SK-N-SH (cell line): ENCODE results near the gene PLEKHG2. TPM values are rescaled to one million over a fixed set of nuclear protein-coding genes. Genes with fewer than 3 reads are reported as not detected.
A peak's percentile ranks its signal among the peaks of the same experiment; 100 is the strongest.

Experiments used
- CTCF ChIA-PET: fragments of 300-600, 350-600 bp; formaldehyde crosslinking; extraction: SDS; loops from one replicate; lab custom pipeline; 2021; lab: Yijun Ruan, JAX
- POLR2A ChIA-PET: fragments of 350-600 bp; sonication (Branson Sonifier 250); formaldehyde crosslinking; extraction: SDS; loops from one replicate; lab custom pipeline; 2020; ENCODE audit warnings: antibody characterized with exemption, inconsistent platforms; lab: Yijun Ruan, JAX
- DNase-seq: peaks from one replicate; pipeline ENCODE4 v3.0.0; 2012
- H2AFZ ChIP-seq: fragments of 200-600 bp; sonication (generic); 2 replicates; pipeline ENCODE4 v1.8.1; 2016; ENCODE audit warnings: antibody characterized with exemption, mild to moderate bottlenecking, low read depth
- H3F3A ChIP-seq: fragments of 200-600 bp; sonication (generic); replicated peaks from 2 replicates; pipeline ENCODE3; 2016; ENCODE audit warnings: antibody characterized with exemption, mild to moderate bottlenecking; ENCODE audit not compliant: insufficient read depth
- H3K27ac ChIP-seq, 2 experiments: fragments of 200-500 bp in 1 of 2; fragments of 200-600 bp in 1 of 2; sonication (Bioruptor generic) in 1 of 2; sonication (generic), shearing (Covaris generic) in 1 of 2; 2 replicates each; pipeline versions ENCODE4 v1.5.1 to v1.6.1; 2014 to 2016; ENCODE audit warnings: low read depth in 2 of 2, inconsistent platforms in 1 of 2, low read length in 1 of 2, mild to moderate bottlenecking in 1 of 2, mixed read lengths in 1 of 2
- H3K27me3 ChIP-seq: fragments of 200-600 bp; sonication (generic), shearing (Covaris generic); 2 replicates; pipeline ENCODE4 v1.6.1; 2016; ENCODE audit warnings: mixed run types; ENCODE audit not compliant: insufficient read depth
- H3K36me3 ChIP-seq, 2 experiments: fragments of 200-500 bp in 1 of 2; fragments of 200-600 bp in 1 of 2; sonication (Bioruptor generic) in 1 of 2; sonication (generic) in 1 of 2; replicated peaks in 1 of 2; 2 replicates each; pipeline versions ENCODE3 to v1.5.1; 2014 to 2016; ENCODE audit warnings: low read length in 1 of 2, mild to moderate bottlenecking in 1 of 2; ENCODE audit not compliant: insufficient read depth in 2 of 2, control insufficient read depth in 1 of 2
- H3K4me1 ChIP-seq, 2 experiments: fragments of 200-500 bp in 1 of 2; fragments of 200-600 bp in 1 of 2; sonication (Bioruptor generic) in 1 of 2; sonication (generic), shearing (Covaris generic) in 1 of 2; 2 replicates each; pipeline versions ENCODE4 v1.5.1 to v1.6.1; 2014 to 2016; ENCODE audit warnings: low read depth in 1 of 2, low read length in 1 of 2, mixed run types in 1 of 2; ENCODE audit not compliant: insufficient read depth in 2 of 2, control insufficient read depth in 1 of 2
- H3K4me2 ChIP-seq: fragments of 200-600 bp; sonication (generic), shearing (Covaris generic); 2 replicates; pipeline ENCODE4 v1.6.1; 2017; ENCODE audit warnings: mixed run types
- H3K4me3 ChIP-seq, 2 experiments: fragments of 200-500 bp in 1 of 2; fragments of 200-600 bp in 1 of 2; sonication (Bioruptor generic) in 1 of 2; sonication (generic), shearing (Covaris generic) in 1 of 2; 2 replicates each; pipeline versions ENCODE4 v1.5.1 to v1.8.1; 2014 to 2016; ENCODE audit warnings: low read depth in 2 of 2, inconsistent platforms in 1 of 2, low read length in 1 of 2, mild to moderate bottlenecking in 1 of 2, mixed read lengths in 1 of 2, moderate library complexity in 1 of 2
- H3K79me2 ChIP-seq: fragments of 200-600 bp; sonication (generic); 2 replicates; pipeline ENCODE4 v1.8.1; 2017; ENCODE audit warnings: mild to moderate bottlenecking; ENCODE audit not compliant: insufficient read depth
- H3K9ac ChIP-seq: fragments of 200-600 bp; sonication (generic); 2 replicates; pipeline ENCODE4 v1.6.1; 2017; ENCODE audit warnings: mixed run types
- H3K9me2 ChIP-seq: fragments of 200-600 bp; sonication (generic); 2 replicates; pipeline ENCODE4 v1.6.1; 2017; ENCODE audit warnings: mixed run types
- H3K9me3 ChIP-seq: fragments of 200-600 bp; sonication (generic); 2 replicates; pipeline ENCODE4 v1.6.1; 2017; ENCODE audit warnings: mixed run types, mild to moderate bottlenecking, moderate library complexity
- H4K20me1 ChIP-seq: fragments of 200-600 bp; sonication (generic); 2 replicates; pipeline ENCODE4 v1.6.1; 2017; ENCODE audit warnings: mild to moderate bottlenecking, mixed run types; ENCODE audit not compliant: insufficient read depth
- CHD2 ChIP-seq: fragments of 150-350 bp; IDR thresholded peaks from 2 replicates; pipeline ENCODE4 v1.6.1; 2018; ENCODE audit warnings: low read length; ENCODE audit not compliant: partially characterized antibody
- ELF1 ChIP-seq: IDR thresholded peaks from 2 replicates; pipeline ENCODE4 v1.4.0; 2012
- FOXJ3 ChIP-seq: sonication (generic); formaldehyde crosslinking; IDR thresholded peaks from 2 replicates; pipeline ENCODE4 v1.5.1; 2020; ENCODE audit warnings: mild to moderate bottlenecking, missing genetic modification reagents
- MEF2A ChIP-seq: IDR thresholded peaks from 2 replicates; pipeline ENCODE4 v1.4.0; 2012; ENCODE audit warnings: low read depth, borderline replicate concordance
- POLR2AphosphoS5 ChIP-seq: IDR thresholded peaks from 2 replicates; pipeline ENCODE4 v1.6.1; 2012; ENCODE audit warnings: low read depth, low read length
- RCOR1 ChIP-seq: fragments of 150-350 bp; IDR thresholded peaks from 2 replicates; pipeline ENCODE4 v1.6.1; 2017; ENCODE audit warnings: antibody characterized with exemption, low read length
- RXRA ChIP-seq: IDR thresholded peaks from 2 replicates; pipeline ENCODE4 v1.4.0; 2012; ENCODE audit warnings: low read depth, mild to moderate bottlenecking, borderline replicate concordance
- SMC3 ChIP-seq: IDR thresholded peaks from 2 replicates; pipeline ENCODE4 v1.6.1; 2012; ENCODE audit warnings: low read depth, low read length, improper control_type of control experiment
- YY1 ChIP-seq: IDR thresholded peaks from 2 replicates; pipeline ENCODE4 v1.4.0; 2012; ENCODE audit warnings: low read depth, mild to moderate bottlenecking
- WGBS: methylation state at CpG from one replicate; pipeline ENCODE4 v1.1.6; 2017; ENCODE audit warnings: low lambda C conversion rate; 5-methylcytosine and 5-hydroxymethylcytosine counted together
- polyA plus RNA-seq, 3 experiments: library from polyadenylated mRNA; depleted of rRNA; stranded (reverse); fragments of >200 nt; gene quantifications; 2 replicates each; pipeline ENCODE4 v1.2.3, GENCODE V29; 2012
- TF ChIP-seq, protein P1 (sequence below): IDR thresholded peaks from 2 replicates; pipeline ENCODE4 v1.4.0; 2012; ENCODE audit warnings: low read depth
- TF ChIP-seq, protein P2 (sequence below): IDR thresholded peaks from 2 replicates; pipeline ENCODE4 v1.4.0; 2012; ENCODE audit warnings: low read depth, borderline replicate concordance
- TF ChIP-seq, protein P3 (sequence below): IDR thresholded peaks from 2 replicates; pipeline ENCODE4 v1.6.1; 2012; ENCODE audit warnings: mild to moderate bottlenecking, low read depth, low read length, moderate library complexity
- TF ChIP-seq, protein P4 (sequence below): IDR thresholded peaks from 2 replicates; pipeline ENCODE4 v1.4.0; 2012; ENCODE audit warnings: low read depth, borderline replicate concordance
- TF ChIP-seq, protein P5 (sequence below): fragments of 150-350 bp; IDR thresholded peaks from 2 replicates; pipeline ENCODE4 v1.6.1; 2017; ENCODE audit warnings: antibody characterized with exemption, low read length, low read depth, borderline replicate concordance

The PLEKHG2 gene
- polyA plus RNA-seq, 1 of the 3 experiments (the other 2 are of a cell fraction) = 13.6 TPM

DNA sequence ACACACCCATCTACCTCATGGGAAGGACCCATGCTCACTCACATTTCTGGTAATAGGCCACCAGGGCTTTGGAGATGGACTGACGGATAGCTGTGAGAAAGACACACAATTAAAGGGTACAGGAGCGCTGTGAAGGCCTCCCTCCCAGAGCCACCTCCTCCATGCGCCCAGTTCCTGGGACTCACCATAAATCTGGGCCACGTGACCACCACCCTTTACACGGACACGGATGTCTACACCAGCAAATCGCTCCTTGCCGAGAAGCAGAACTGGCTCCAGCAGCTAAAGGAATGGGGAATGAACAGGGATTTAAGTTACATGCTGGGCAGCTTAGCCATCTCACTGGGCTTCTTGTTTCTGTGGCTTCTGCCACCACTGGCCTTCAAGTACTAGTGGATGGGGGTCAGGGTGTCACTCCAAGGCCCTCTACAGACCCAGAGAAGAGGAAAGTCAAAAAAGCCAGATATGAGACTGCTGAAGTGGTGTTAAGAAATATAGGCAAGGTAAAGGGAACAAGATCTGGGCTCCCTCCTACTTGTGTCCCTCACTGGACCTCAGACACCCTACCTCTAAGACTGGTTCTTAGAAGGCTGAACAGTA lies 21.1 kb downstream of the PLEKHG2 start:
- TF ChIP-seq RXRA (no peak), MEF2A (no peak), RCOR1 (no peak)
- TF ChIP-seq, protein P1, sequence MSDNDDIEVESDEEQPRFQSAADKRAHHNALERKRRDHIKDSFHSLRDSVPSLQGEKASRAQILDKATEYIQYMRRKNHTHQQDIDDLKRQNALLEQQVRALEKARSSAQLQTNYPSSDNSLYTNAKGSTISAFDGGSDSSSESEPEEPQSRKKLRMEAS = no peak
- TF ChIP-seq, protein P2, sequence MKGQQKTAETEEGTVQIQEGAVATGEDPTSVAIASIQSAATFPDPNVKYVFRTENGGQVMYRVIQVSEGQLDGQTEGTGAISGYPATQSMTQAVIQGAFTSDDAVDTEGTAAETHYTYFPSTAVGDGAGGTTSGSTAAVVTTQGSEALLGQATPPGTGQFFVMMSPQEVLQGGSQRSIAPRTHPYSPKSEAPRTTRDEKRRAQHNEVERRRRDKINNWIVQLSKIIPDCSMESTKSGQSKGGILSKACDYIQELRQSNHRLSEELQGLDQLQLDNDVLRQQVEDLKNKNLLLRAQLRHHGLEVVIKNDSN = no peak
- Histone ChIP-seq H3K4me1 (peaks cover 19 to 27% of the 10 kb centered on the region in 2 experiments; a peak in 3 of 4 replicates), H3K9me2 (no peaks in the 10 kb centered on the region), H3K27ac (peak overlapping the region in 1 of 2 experiments; percentile 92; a peak in 2 of 4 replicates), H3K9me3 (no peaks in the 10 kb centered on the region), H4K20me1 (peaks cover 14% of the 10 kb centered on the region), H3K9ac (peak overlapping the region; percentile 99; the same call in 1 of the 2 replicates), H3K4me2 (peak overlapping the region; percentile 99; the same call in 1 of the 2 replicates), H3K27me3 (no peaks in the 10 kb centered on the region), H3K79me2 (peaks cover 25% of the 10 kb centered on the region), H3K4me3 (no peak overlapping the region), H3F3A (peaks cover 61% of the 10 kb centered on the region), H3K36me3 (peaks cover 21 to 33% of the 10 kb centered on the region in 2 experiments), H2AFZ (no peak overlapping the region)
- no peak for DNase-seq
- 89% methylated on average over 8 of the region's 8 CpGs for WGBS
- POLR2A ChIA-PET = interaction anchor here (1.1 kb wide), 1 partner anchor 20 kb away, joined by 3 read pairs; no protein-coding TSS in a partner anchor
- CTCF ChIA-PET = interaction anchor here (0.8 to 3.4 kb wide), 7 partner anchors 14 to 238 kb away, joined by 3 to 18 read pairs (median 4); partner anchors contain the start of genes EID2B and PLEKHG2

DNA sequence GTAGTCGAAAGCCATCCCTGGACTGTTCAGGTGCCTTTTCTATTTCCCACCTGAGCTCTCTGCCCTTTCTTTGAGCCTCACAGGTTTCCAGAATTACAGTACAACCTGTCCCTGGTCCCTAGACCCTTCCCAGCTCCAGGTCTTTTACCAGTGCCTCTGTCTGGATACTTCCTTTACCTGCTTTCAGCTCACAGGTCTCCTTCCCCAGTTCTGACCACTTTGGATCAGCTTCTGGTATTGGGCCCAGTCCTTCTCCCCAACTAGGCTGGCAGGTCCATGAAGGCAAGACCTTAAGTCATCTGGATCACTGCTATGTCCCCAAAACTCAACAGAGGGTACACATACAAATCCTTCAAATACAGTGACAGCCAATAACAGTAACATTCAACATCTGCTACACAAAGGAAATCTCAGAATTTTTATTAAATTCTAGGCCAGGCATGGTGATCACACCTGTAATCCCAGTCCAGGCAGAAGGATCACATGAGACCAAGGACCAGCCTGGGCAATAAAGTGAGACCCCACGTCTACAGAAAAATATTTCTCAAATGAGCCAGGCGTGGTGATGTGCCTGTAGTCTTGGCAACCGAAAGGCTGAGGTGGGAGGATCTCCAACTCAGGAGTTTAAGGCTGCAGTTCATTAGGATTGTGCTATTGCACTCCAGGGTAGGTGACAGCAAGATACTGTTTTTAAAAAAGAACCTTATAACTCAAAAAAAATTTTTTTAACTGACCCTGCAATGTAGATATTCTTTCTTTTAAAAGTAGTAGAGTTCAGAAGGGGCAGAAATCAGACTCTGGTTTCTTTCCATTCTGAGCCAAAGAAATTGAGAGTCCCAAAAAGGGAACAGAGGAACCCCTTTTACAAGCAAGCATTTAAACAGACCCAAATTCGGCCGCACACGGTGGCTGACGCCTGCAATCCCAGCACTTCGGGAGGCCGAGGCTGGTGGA lies 21.9 kb downstream of the PLEKHG2 start:
- Histone ChIP-seq H3K27me3 (no peaks in the 10 kb centered on the region), H3K9me3 (no peaks in the 10 kb centered on the region), H3K4me2 (peak overlapping the region; percentile 99), H3K27ac (peak overlapping the region in 1 of 2 experiments; percentile 92; a peak in 2 of 4 replicates), H4K20me1 (peaks cover 14% of the 10 kb centered on the region), H3K9ac (peak overlapping the region; percentile 99), H3K4me3 (peak overlapping the region; percentile 68 to 100), H2AFZ (no peak overlapping the region), H3K36me3 (peaks cover 21 to 33% of the 10 kb centered on the region in 2 experiments), H3K9me2 (no peaks in the 10 kb centered on the region), H3F3A (peaks cover 52% of the 10 kb centered on the region), H3K79me2 (peaks cover 25% of the 10 kb centered on the region), H3K4me1 (peaks cover 15 to 21% of the 10 kb centered on the region in 2 experiments; a peak in 2 of 4 replicates)
- POLR2A ChIA-PET = interaction anchor here (0.8 to 1.7 kb wide), 11 partner anchors 10 to 100 kb away, joined by 3 to 39 read pairs (median 12); partner anchors contain the start of genes MED29, PAF1, SAMD4B and SUPT5H
- 22% methylated on average over 10 of the region's 10 CpGs for WGBS
- DNase-seq = no peak
- CTCF ChIA-PET = interaction anchor here (0.8 to 3.4 kb wide), 11 partner anchors 7 to 237 kb away, joined by 3 to 18 read pairs (median 3); partner anchors contain the start of genes EID2B and PLEKHG2
- TF ChIP-seq CHD2 (no peak), FOXJ3 (CRISPR knock-in tag) (no peak), ELF1 (no peak), YY1 (no peak), SMC3 (no peak), POLR2AphosphoS5 (no peak; the same call in 1 of the 2 replicates)
- TF ChIP-seq, protein P3, sequence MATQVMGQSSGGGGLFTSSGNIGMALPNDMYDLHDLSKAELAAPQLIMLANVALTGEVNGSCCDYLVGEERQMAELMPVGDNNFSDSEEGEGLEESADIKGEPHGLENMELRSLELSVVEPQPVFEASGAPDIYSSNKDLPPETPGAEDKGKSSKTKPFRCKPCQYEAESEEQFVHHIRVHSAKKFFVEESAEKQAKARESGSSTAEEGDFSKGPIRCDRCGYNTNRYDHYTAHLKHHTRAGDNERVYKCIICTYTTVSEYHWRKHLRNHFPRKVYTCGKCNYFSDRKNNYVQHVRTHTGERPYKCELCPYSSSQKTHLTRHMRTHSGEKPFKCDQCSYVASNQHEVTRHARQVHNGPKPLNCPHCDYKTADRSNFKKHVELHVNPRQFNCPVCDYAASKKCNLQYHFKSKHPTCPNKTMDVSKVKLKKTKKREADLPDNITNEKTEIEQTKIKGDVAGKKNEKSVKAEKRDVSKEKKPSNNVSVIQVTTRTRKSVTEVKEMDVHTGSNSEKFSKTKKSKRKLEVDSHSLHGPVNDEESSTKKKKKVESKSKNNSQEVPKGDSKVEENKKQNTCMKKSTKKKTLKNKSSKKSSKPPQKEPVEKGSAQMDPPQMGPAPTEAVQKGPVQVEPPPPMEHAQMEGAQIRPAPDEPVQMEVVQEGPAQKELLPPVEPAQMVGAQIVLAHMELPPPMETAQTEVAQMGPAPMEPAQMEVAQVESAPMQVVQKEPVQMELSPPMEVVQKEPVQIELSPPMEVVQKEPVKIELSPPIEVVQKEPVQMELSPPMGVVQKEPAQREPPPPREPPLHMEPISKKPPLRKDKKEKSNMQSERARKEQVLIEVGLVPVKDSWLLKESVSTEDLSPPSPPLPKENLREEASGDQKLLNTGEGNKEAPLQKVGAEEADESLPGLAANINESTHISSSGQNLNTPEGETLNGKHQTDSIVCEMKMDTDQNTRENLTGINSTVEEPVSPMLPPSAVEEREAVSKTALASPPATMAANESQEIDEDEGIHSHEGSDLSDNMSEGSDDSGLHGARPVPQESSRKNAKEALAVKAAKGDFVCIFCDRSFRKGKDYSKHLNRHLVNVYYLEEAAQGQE = no peak
- TF ChIP-seq, protein P4, sequence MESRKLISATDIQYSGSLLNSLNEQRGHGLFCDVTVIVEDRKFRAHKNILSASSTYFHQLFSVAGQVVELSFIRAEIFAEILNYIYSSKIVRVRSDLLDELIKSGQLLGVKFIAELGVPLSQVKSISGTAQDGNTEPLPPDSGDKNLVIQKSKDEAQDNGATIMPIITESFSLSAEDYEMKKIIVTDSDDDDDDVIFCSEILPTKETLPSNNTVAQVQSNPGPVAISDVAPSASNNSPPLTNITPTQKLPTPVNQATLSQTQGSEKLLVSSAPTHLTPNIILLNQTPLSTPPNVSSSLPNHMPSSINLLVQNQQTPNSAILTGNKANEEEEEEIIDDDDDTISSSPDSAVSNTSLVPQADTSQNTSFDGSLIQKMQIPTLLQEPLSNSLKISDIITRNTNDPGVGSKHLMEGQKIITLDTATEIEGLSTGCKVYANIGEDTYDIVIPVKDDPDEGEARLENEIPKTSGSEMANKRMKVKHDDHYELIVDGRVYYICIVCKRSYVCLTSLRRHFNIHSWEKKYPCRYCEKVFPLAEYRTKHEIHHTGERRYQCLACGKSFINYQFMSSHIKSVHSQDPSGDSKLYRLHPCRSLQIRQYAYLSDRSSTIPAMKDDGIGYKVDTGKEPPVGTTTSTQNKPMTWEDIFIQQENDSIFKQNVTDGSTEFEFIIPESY = no peak
- TF ChIP-seq, protein P5, sequence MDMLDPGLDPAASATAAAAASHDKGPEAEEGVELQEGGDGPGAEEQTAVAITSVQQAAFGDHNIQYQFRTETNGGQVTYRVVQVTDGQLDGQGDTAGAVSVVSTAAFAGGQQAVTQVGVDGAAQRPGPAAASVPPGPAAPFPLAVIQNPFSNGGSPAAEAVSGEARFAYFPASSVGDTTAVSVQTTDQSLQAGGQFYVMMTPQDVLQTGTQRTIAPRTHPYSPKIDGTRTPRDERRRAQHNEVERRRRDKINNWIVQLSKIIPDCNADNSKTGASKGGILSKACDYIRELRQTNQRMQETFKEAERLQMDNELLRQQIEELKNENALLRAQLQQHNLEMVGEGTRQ = no peak
